SK-N-MC (cell line): Measurements from ENCODE around the gene KPNB1.

Source experiments
- EZH2 ChIP-seq: fragments of 200-600 bp; sonication (generic); IDR thresholded peaks from one replicate; pipeline ENCODE4 v1.6.1; 2017; ENCODE audit warnings: antibody characterized with exemption
- POLR2AphosphoS5 ChIP-seq: IDR thresholded peaks from 2 replicates; pipeline ENCODE4 v1.6.1; 2012; ENCODE audit warnings: mild to moderate bottlenecking, low read depth, low read length, borderline replicate concordance

- TF ChIP-seq POLR2AphosphoS5 (no peak), EZH2 (no peak)
These were observed 85.4 kb downstream of the KPNB1 start for GRCh38 chr17:47735139-47735464.
